ENCODE results near the gene SDS. TPM values are rescaled to one million over a fixed set of nuclear protein-coding genes. Genes with fewer than 3 reads are reported as not detected.

Gene SDS
- polyA plus RNA-seq, 1 donor, result 0.31 TPM

DNA sequence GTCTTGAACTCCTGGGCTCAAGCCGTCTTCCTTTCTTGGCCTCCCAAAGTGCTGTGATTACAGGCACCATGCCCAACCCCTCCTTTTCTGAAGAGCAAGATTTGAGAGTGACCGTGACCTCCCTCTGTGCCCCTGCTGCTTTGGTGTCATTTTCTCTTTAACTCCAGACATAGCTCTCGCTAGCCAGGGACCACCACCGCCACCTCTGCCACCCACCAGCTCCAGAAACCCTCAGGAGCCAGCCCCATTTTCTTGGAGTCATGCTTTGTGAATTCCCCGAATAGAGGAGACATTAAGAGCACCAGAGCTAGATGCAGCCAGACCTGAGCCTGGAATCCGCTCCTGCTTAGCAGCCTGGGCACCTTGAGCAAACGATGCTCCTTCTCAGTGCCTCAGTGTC, 36.6 kb upstream of the SDS start:
- Histone ChIP-seq H3K9me3 (ENCODE audit: control insufficient read depth, low read depth, low read length) (no peaks in the 10 kb centered on the region), H3K4me1 (ENCODE audit: control insufficient read depth, insufficient read depth, low read length) (no peaks in the 10 kb centered on the region), H3K4me3 (ENCODE audit: low read length) (no peak overlapping the region), H3K27ac (ENCODE audit: low read length) (no peak overlapping the region), H3K36me3 (ENCODE audit: control insufficient read depth, insufficient read depth, low read length) (no peaks in the 10 kb centered on the region), H3K27me3 (ENCODE audit: control insufficient read depth, insufficient read depth, low read length) (peaks cover 15% of the 10 kb centered on the region)
- DNase-seq, result no peak
- no CpG with 5 or more reads among the region's 7 CpGs for WGBS (ENCODE audit: insufficient coverage, low lambda C conversion rate)

DNA sequence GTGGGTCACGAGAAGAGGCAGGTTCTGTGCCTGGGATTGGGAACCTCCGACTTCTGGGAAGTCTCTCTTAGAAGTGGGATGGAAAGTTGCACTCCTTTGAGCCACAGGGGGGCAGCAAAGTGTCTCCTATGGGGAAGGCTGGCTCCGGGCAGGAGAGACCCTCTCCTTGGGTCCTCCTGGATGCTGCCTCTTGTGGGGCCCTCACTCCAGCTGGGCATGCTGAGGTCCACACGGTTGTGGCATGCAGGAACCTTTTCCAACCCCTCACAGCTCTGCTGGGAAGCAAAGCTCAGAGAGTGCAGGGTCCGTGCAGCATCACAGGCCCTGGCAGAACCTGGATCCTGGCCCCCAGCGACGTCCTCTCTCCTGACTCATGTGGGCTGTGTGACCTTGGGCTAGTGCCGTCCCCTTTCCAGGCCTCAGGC, 35.9 kb upstream of the SDS start:
- DNase-seq, result no peak
- H3K9me3 ChIP-seq (ENCODE audit: control insufficient read depth, low read depth, low read length), result no peaks in the 10 kb centered on the region
- H3K4me1 ChIP-seq (ENCODE audit: control insufficient read depth, insufficient read depth, low read length), result no peaks in the 10 kb centered on the region
- no peak overlapping the region for H3K4me3 ChIP-seq (ENCODE audit: low read length)
- H3K27me3 ChIP-seq (ENCODE audit: control insufficient read depth, insufficient read depth, low read length), result peaks cover 11% of the 10 kb centered on the region
- no peak overlapping the region for H3K27ac ChIP-seq (ENCODE audit: low read length)
- H3K36me3 ChIP-seq (ENCODE audit: control insufficient read depth, insufficient read depth, low read length), result no peaks in the 10 kb centered on the region
- no CpG with 5 or more reads among the region's 8 CpGs for WGBS (ENCODE audit: insufficient coverage, low lambda C conversion rate)

DNA sequence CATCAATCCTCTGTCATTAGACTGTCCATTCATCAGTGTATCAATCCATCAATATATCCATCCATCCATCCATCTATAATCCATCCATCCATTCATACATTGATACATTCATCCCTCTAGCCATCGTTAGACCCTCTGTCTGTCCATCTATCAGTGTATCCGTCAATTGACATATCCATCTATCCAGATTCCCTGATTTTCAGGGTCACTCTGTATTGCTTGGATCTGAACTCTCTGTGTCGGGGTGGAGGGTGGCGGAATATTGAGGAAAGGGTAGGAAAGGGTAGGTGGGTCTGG, 35.6 kb upstream of the SDS start:
- whole genome bisulfite sequencing (ENCODE audit: insufficient coverage, low lambda C conversion rate), result no CpG with 5 or more reads among the region's 4 CpGs
- H3K27me3 ChIP-seq (ENCODE audit: control insufficient read depth, insufficient read depth, low read length), result peaks cover 11% of the 10 kb centered on the region

DNA sequence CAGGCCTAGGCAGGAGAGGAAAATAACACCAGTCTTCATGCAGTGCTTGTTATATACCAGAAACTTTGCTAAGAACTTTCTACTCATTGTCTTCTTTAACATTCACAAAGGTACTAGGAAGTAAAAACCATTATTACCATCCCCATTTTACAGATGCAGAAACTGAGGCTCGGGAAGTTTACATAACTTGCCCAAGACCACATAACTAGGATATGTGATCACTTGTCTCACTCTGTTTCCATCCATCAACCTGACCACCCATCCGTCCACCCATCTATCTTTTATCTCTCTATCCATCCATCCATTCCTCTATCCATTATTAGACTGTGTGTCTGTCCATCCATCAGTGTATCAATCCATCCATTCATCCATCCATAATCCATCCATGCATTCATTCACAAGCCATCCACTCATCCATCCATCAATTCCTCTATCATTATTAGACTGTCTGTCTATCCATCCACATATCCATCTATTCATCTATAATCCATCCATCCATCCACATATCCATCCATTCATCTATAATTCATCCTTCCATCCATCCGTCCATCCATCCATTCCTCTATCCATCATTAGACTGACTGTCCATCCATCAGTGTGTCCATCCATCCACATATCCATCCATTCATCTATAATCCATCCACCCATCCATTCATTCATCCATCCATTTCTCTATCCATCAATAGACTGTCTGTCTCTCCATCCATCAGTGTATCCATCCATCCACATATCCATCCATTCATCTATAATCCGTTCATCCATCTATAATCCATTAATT, 35.0 kb upstream of the SDS start:
- Histone ChIP-seq H3K27me3 (ENCODE audit: control insufficient read depth, insufficient read depth, low read length) (peaks cover 9% of the 10 kb centered on the region), H3K9me3 (ENCODE audit: control insufficient read depth, low read depth, low read length) (no peaks in the 10 kb centered on the region), H3K36me3 (ENCODE audit: control insufficient read depth, insufficient read depth, low read length) (no peaks in the 10 kb centered on the region), H3K4me3 (ENCODE audit: low read length) (no peak overlapping the region), H3K4me1 (ENCODE audit: control insufficient read depth, insufficient read depth, low read length) (no peaks in the 10 kb centered on the region), H3K27ac (ENCODE audit: low read length) (no peak overlapping the region)
- WGBS (ENCODE audit: insufficient coverage, low lambda C conversion rate), result 88% methylated on average over 3 of the region's 4 CpGs
- DNase-seq, result no peak

More for the DNA sequence above, 35.6 kb upstream of the SDS start:
- no peak overlapping the region for H3K4me3 ChIP-seq (ENCODE audit: low read length)
- H3K9me3 ChIP-seq (ENCODE audit: control insufficient read depth, low read depth, low read length), result no peaks in the 10 kb centered on the region
- no peaks in the 10 kb centered on the region for H3K36me3 ChIP-seq (ENCODE audit: control insufficient read depth, insufficient read depth, low read length)
- H3K4me1 ChIP-seq (ENCODE audit: control insufficient read depth, insufficient read depth, low read length), result no peaks in the 10 kb centered on the region
- H3K27ac ChIP-seq (ENCODE audit: low read length), result no peak overlapping the region
- no peak for DNase-seq

DNA sequence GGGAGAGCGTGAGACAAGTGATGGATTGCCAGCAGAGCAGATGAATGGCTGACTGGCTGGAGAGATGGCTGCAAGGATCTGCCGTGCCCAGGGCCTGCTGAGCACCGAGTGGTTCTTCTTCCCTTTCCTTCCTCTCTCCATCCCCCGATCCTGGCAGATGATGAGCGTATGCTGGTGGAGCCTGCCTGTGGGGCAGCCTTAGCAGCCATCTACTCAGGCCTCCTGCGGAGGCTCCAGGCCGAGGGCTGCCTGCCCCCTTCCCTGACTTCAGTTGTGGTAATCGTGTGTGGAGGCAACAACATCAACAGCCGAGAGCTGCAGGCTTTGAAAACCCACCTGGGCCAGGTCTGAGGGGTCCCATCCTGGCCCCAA, 34.0 kb upstream of the SDS start:
- Histone ChIP-seq H3K27ac (ENCODE audit: low read length) (no peak overlapping the region), H3K9me3 (ENCODE audit: control insufficient read depth, low read depth, low read length) (no peaks in the 10 kb centered on the region), H3K36me3 (ENCODE audit: control insufficient read depth, insufficient read depth, low read length) (no peaks in the 10 kb centered on the region), H3K27me3 (ENCODE audit: control insufficient read depth, insufficient read depth, low read length) (peaks cover 9% of the 10 kb centered on the region), H3K4me3 (ENCODE audit: low read length) (no peak overlapping the region), H3K4me1 (ENCODE audit: control insufficient read depth, insufficient read depth, low read length) (no peaks in the 10 kb centered on the region)
- DNase-seq, result no peak
- no CpG with 5 or more reads among the region's 9 CpGs for WGBS (ENCODE audit: insufficient coverage, low lambda C conversion rate)

DNA sequence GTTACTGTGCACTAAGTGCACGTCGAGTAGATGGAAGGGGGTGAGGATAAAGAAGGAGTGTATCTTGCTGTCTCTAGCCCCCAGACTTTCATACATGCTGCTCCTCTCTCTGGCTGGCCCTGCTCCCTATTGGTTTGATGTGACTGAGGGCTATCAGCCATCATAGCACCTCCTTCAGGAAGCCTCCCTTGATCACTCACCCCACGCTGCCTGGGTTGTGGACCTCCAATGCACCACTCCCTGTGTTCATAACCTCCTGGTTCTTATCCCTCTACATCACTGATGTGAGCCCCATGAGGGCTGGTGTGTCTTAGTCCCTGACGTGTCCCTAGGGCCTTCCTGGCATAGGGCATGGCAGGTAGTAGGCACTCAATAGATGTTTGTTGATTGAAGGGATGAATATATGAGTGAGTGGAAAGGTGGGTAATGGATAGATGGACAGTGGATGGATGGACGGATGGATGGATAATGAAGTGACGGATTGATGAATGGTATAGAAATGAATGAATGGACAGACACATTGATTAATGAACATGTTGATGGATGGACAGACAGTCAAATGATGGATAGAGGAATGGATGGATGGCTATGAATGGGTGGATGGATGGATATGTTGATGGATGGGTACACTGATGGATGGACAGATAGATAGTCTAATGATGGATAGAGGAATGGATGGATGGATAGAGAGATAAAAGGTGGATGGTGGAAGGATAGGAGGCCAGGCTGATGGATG, 33.5 kb upstream of the SDS start:
- H3K27ac ChIP-seq (ENCODE audit: low read length), result no peak overlapping the region
- H3K9me3 ChIP-seq (ENCODE audit: control insufficient read depth, low read depth, low read length), result no peaks in the 10 kb centered on the region
- H3K4me1 ChIP-seq (ENCODE audit: control insufficient read depth, insufficient read depth, low read length), result no peaks in the 10 kb centered on the region
- DNase-seq, result no peak
- H3K27me3 ChIP-seq (ENCODE audit: control insufficient read depth, insufficient read depth, low read length), result peaks cover 9% of the 10 kb centered on the region
- H3K36me3 ChIP-seq (ENCODE audit: control insufficient read depth, insufficient read depth, low read length), result no peaks in the 10 kb centered on the region
- 80% methylated on average over 2 of the region's 6 CpGs for WGBS (ENCODE audit: insufficient coverage, low lambda C conversion rate)
- no peak overlapping the region for H3K4me3 ChIP-seq (ENCODE audit: low read length)

DNA sequence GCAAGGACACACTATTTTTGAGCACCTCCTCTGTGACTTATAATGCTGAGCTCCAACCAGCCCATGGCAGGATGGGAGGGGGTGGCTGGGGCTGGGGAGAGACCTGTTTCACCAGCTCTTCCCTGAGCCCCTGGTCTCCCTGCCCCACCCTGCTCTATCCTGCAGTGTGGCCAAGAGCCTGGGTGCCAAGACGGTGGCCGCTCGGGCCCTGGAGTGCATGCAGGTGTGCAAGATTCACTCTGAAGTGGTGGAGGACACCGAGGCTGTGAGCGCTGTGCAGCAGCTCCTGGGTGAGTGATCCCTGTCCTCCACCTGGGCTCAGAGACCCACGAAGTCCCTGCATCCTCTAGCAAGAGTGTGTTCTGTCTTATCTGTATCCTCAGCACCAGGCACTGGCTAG, 32.9 kb upstream of the SDS start:
- no peaks in the 10 kb centered on the region for H3K9me3 ChIP-seq (ENCODE audit: control insufficient read depth, low read depth, low read length)
- no peaks in the 10 kb centered on the region for H3K4me1 ChIP-seq (ENCODE audit: control insufficient read depth, insufficient read depth, low read length)
- DNase-seq, result no peak
- H3K27ac ChIP-seq (ENCODE audit: low read length), result no peak overlapping the region
- WGBS (ENCODE audit: insufficient coverage, low lambda C conversion rate), result no CpG with 5 or more reads among the region's 6 CpGs
- peaks cover 5% of the 10 kb centered on the region for H3K27me3 ChIP-seq (ENCODE audit: control insufficient read depth, insufficient read depth, low read length)
- no peaks in the 10 kb centered on the region for H3K36me3 ChIP-seq (ENCODE audit: control insufficient read depth, insufficient read depth, low read length)
- H3K4me3 ChIP-seq (ENCODE audit: low read length), result no peak overlapping the region

DNA sequence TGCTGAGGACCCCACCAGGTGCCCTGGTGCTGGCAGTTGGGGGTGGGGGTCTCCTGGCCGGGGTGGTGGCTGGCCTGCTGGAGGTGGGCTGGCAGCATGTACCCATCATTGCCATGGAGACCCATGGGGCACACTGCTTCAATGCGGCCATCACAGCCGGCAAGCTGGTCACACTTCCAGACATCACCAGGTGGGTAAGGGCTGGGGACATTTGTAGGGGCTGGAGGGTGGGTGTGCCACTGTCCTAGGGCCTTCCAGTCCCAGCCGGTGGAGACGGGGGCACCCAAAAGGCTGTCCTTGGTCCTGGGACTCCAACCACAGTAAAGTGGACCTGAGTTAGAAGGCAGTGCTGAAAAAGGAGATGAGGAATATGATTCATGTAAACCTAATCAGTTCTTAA, 31.7 kb upstream of the SDS start:
- H3K27ac ChIP-seq (ENCODE audit: low read length), result no peak overlapping the region
- no peak for DNase-seq
- WGBS (ENCODE audit: insufficient coverage, low lambda C conversion rate), result no CpG with 5 or more reads among the region's 5 CpGs
- H3K4me1 ChIP-seq (ENCODE audit: control insufficient read depth, insufficient read depth, low read length), result no peaks in the 10 kb centered on the region
- no peaks in the 10 kb centered on the region for H3K9me3 ChIP-seq (ENCODE audit: control insufficient read depth, low read depth, low read length)
- no peaks in the 10 kb centered on the region for H3K36me3 ChIP-seq (ENCODE audit: control insufficient read depth, insufficient read depth, low read length)
- H3K27me3 ChIP-seq (ENCODE audit: control insufficient read depth, insufficient read depth, low read length), result no peaks in the 10 kb centered on the region
- no peak overlapping the region for H3K4me3 ChIP-seq (ENCODE audit: low read length)

DNA sequence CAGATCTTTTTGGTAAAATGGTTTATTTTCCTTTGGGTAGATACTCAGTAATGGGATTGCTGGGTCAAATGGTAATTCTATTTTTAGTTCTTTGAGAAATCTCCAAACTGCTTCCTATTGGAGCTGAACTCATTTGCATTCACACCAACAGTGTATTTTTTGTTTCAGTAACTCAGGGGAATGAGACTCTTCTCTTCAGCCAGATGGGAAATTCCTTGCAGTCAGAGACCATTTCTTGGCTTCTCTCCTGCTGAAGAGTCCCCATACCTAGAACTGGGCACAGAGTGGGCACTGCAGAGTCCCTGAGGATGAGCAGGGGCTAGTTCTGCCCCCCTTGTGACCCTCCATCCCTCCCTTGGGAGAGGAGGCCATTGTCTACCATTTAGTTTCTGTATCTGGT, 29.3 kb upstream of the SDS start:
- DNase-seq, result no peak
- no peaks in the 10 kb centered on the region for H3K36me3 ChIP-seq (ENCODE audit: control insufficient read depth, insufficient read depth, low read length)
- no peaks in the 10 kb centered on the region for H3K4me1 ChIP-seq (ENCODE audit: control insufficient read depth, insufficient read depth, low read length)
- no peak overlapping the region for H3K4me3 ChIP-seq (ENCODE audit: low read length)
- no peak overlapping the region for H3K27ac ChIP-seq (ENCODE audit: low read length)
- H3K27me3 ChIP-seq (ENCODE audit: control insufficient read depth, insufficient read depth, low read length), result no peaks in the 10 kb centered on the region
- no peaks in the 10 kb centered on the region for H3K9me3 ChIP-seq (ENCODE audit: control insufficient read depth, low read depth, low read length)

DNA sequence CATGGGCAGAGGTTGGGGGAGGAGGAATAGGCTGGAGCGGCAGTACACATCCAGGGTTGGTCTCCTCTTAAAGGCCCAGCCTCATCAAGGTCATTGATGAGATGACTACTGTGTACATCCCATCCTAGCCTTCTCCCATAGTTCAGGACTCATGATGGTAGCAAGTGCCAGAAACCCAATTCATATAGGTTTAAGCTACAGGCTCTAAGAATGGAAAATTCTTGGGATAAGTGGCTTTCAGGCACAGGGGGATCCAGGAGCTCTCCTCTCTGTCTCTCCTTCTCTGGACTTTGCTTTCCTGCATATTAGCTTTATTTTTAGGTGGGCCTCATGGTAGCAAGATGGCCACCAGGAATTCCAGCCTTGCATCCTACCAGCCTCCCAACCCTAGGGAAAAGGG, 24.8 kb upstream of the SDS start:
- Histone ChIP-seq H3K36me3 (ENCODE audit: control insufficient read depth, insufficient read depth, low read length) (no peaks in the 10 kb centered on the region), H3K4me1 (ENCODE audit: control insufficient read depth, insufficient read depth, low read length) (no peaks in the 10 kb centered on the region), H3K27ac (ENCODE audit: low read length) (no peak overlapping the region), H3K27me3 (ENCODE audit: control insufficient read depth, insufficient read depth, low read length) (no peaks in the 10 kb centered on the region), H3K9me3 (ENCODE audit: control insufficient read depth, low read depth, low read length) (no peaks in the 10 kb centered on the region), H3K4me3 (ENCODE audit: low read length) (no peak overlapping the region)
- no peak for DNase-seq
- no CpG with 5 or more reads among the region's 1 CpG for WGBS (ENCODE audit: insufficient coverage, low lambda C conversion rate)

DNA sequence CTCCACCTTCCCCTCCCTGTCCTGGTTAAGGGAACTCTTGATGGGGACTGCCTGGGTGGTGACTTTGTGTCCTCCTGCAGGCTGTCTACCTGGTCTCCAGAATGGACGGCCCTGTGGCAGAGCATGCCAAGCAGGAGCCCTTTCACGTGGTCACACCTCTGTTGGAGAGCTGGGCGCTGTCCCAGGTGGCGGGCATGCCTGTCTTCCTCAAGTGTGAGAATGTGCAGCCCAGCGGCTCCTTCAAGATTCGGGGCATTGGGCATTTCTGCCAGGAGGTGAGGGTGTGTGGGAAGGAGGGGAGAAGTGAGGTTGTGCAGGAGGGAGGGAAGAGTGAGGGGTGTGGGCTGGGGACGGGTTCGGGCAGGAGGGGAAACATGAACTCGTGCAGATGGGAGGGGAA, 24.2 kb upstream of the SDS start:
- H3K4me1 ChIP-seq (ENCODE audit: control insufficient read depth, insufficient read depth, low read length), result peaks cover 5% of the 10 kb centered on the region
- WGBS (ENCODE audit: insufficient coverage, low lambda C conversion rate), result no CpG with 5 or more reads among the region's 9 CpGs
- no peaks in the 10 kb centered on the region for H3K27me3 ChIP-seq (ENCODE audit: control insufficient read depth, insufficient read depth, low read length)
- H3K27ac ChIP-seq (ENCODE audit: low read length), result no peak overlapping the region
- H3K9me3 ChIP-seq (ENCODE audit: control insufficient read depth, low read depth, low read length), result no peaks in the 10 kb centered on the region
- H3K36me3 ChIP-seq (ENCODE audit: control insufficient read depth, insufficient read depth, low read length), result no peaks in the 10 kb centered on the region
- DNase-seq, result no peak
- no peak overlapping the region for H3K4me3 ChIP-seq (ENCODE audit: low read length)
